Erythroblast (primary cell): ENCODE results near the gene MMP27.
"Not testable (repeated sequence)": the region's sequence is repeated elsewhere in the genome, so short reads cannot be mapped to it uniquely, and the experiment has no call there.

Source experiments
- DNase-seq, 2 experiments: peaks; one replicate each; lab custom pipeline; 2025; lab: John Stamatoyannopoulos, UW
- GATA1 ChIP-seq: IDR thresholded peaks from 2 replicates; pipeline ENCODE4 v1.6.1; 2011; ENCODE audit warnings: low read depth, mild to moderate bottlenecking, control low read depth, low read length, moderate library complexity
- POLR2A ChIP-seq: IDR thresholded peaks from 2 replicates; pipeline ENCODE4 v1.6.1; 2011; ENCODE audit warnings: mild to moderate bottlenecking, low read length

MMP27 gene, protein sequence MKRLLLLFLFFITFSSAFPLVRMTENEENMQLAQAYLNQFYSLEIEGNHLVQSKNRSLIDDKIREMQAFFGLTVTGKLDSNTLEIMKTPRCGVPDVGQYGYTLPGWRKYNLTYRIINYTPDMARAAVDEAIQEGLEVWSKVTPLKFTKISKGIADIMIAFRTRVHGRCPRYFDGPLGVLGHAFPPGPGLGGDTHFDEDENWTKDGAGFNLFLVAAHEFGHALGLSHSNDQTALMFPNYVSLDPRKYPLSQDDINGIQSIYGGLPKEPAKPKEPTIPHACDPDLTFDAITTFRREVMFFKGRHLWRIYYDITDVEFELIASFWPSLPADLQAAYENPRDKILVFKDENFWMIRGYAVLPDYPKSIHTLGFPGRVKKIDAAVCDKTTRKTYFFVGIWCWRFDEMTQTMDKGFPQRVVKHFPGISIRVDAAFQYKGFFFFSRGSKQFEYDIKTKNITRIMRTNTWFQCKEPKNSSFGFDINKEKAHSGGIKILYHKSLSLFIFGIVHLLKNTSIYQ

DNA sequence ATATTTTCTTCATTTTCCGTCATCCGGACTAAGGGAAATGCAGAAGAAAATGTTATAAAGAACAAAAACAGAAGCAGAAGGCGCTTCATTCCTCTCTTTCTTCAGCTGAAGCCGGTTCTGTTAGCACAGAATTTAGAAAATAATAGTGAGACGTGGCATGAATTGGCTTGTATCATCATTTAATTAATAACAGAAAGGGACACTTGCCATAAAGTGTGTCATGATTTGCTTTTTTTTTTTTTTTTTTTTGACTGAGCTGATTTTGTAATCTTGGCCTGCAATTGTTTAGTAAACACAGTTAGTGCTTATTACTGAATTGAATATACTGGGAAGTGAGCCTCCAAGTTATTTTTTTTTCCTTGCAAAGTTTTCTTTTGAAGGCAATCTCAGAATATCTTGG is at the start of gene MMP27:
TSS of gene MMP27 (minus strand) at position 144 of the 400 bp plus-strand sequence. CDS start at position 89, 55 bp downstream.
- TF ChIP-seq POLR2A (no peak), GATA1 (no peak)
- DNase-seq, result no peak

DNA sequence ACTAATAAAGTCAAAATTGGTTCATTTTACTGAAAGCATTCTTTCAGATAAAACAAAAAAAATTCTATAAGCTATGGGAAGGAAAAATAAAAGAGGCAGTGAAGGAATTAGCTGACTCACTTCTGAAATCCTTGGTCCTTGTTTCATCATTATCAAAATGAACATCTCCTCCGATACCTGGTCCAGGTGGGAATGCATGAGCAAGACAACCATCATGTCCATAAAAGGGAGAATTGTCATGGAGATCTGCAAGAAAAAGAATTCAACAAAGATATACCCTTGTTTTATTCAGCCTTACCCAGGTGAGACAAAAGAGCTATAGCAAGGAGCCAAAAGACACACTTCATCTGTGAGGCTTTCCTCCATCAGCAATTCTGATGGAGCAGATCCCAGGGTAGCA is 47.7 kb upstream of the MMP27 start:
- TF ChIP-seq GATA1 (no peak), POLR2A (no peak)
- no peak for DNase-seq

DNA sequence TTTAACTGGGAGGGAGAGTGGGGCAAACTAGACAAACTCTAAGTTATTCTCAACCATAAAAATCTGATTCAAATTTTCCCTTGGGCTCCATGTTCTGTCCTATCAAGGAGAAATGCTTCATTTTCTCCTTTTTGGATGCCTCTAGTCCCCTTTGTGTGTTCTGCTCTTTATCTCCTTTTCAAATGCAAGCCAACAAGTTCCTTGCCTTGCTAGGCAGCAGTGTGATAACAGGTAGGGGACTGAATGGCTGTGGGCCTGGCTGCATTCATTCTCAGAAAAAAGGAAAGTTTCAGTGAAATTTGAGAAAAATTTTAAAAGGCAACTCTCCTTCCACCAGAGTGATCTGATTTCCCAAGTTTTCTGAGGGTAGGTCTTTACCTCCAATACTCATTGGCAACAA is 46.1 kb upstream of the MMP27 start:
- no peak for DNase-seq
- TF ChIP-seq POLR2A (no peak), GATA1 (no peak)

DNA sequence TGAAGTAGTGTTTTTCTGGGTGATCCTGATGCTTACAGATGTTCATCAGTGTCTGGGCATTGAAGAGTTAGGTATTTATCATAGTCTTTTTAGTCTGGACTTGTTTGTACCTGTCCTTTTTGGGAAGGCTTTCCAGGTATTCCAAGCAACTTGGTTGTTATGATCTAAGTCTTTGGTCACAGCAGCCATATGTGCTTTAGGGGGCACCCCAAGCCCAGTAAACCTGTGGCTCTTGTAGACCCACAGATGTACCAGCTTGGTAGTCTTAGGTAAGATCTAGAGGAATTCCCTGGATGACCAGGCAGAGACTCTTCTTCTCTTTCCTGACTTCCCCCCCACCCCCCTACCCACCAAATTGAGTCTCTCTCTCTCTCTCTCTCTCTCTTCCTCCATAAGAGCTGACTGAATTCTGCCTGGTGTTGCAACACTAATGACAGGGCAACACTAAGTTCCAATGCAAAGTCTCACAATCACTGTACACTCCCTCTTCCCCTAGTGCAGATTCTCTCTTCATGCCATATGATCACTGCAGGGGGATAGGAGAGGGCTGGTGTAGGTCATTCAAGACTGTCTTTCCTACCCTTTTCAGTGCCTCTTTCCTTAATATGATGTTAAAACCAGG is 43.6 kb upstream of the MMP27 start:
- no peak for TF ChIP-seq GATA1
- no peak for TF ChIP-seq POLR2A
- no peak for DNase-seq

DNA sequence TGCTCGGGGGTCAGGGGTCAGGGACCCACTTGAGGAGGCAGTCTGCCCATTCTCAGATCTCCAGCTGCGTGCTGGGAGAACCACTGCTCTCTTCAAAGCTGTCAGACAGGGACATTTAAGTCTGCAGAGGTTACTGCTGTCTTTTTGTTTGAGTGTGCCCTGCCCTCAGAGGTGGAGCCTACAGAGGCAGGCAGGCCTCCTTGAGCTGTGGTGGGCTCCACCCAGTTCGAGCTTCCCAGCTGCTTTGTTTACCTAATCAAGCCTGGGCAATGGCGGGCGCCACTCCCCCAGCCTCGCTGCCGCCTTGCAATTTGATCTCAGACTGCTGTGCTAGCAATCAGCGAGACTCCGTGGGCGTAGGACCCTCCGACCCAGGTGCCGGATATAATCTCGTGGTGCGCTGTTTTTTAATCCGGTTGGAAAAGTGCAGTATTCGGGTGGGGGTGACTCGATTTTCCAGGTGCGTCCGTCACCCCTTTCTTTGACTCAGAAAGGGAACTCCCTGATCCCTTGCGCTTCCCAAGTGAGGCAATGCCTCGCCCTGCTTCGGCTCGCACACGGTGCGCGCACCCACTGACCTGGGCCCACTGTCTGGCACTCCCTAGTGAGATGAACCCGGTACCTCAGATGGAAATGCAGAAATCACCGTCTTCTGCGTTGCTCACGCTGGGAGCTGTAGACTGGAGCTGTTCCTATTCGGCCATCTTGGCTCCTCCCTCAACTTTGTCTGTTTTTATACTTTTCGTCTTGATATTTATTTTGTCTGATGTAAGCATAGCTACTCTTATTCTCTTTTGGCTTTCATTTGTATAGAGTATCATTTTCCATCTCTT is 41.4 kb upstream of the MMP27 start:
- not testable (repeated sequence) for DNase-seq

DNA sequence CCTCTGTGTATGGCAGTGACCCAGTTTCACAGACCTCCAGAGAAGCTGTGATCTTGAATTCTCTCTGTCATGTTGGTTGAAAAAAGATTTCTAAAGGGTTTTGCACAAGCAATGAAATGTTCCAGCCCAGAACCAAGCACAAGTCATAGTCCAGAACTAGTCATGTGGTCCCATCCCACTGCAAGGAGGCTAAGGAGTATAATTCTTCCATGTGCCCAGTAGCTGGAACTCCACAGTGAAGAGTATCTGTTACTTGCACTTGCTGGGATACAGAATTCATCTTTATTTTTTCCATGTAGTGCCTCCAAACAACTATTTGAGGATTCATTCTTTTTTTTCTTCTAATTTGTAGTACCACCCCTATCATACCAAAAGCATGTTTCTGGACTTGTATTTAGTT is 29.1 kb upstream of the MMP27 start:
- no peak for DNase-seq
- no peak for TF ChIP-seq POLR2A
- TF ChIP-seq GATA1, result no peak

DNA sequence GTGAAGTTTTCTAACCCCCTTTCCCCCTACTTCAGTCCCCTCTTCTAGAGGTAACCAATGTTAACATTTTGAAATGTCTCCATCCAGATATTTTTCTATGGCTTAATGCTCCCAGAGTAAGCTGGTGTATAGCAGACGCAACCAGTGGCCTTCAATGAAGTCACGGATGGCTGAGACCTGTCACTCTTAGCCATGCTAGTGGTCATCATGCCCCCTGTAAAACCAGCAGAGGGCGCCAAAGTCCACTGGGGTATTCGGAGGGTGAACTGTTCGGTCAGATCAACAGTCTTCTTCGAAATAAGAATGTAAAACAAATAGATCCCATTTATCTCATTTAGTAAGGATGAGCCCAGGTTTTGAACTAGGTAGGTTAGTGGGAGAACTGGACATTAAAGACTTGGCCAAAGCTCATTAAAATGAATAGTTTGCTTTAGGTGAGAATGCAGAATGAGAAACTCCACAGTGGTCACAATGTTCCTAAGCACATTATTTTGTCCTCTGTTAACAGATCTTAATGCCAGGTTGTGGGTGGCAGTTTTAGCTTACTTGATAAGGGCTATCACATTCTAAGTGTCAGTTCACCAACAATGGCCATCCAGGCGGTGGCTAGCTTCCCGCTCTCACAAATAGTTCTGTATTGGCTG is 27.8 kb upstream of the MMP27 start:
- TF ChIP-seq POLR2A (no peak), GATA1 (no peak)
- peak; percentile 56 to 74 for DNase-seq

DNA sequence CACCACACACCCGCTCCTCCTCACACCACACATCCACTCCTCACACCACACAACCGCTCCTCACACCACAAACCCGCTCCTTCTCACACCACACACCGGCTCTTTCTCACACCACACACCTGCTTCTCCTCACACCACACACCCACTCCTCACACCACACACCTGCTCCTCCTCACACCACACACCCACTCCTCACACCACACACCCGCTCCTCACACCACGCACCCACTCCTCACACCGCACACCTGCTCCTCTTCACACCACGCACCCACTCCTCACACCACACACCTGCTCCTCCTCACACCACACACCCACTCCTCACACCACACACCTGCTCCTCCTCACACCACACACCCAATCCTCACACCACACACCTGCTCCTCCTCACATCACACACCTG is 25.4 kb upstream of the MMP27 start:
- not testable (repeated sequence) for DNase-seq

DNA sequence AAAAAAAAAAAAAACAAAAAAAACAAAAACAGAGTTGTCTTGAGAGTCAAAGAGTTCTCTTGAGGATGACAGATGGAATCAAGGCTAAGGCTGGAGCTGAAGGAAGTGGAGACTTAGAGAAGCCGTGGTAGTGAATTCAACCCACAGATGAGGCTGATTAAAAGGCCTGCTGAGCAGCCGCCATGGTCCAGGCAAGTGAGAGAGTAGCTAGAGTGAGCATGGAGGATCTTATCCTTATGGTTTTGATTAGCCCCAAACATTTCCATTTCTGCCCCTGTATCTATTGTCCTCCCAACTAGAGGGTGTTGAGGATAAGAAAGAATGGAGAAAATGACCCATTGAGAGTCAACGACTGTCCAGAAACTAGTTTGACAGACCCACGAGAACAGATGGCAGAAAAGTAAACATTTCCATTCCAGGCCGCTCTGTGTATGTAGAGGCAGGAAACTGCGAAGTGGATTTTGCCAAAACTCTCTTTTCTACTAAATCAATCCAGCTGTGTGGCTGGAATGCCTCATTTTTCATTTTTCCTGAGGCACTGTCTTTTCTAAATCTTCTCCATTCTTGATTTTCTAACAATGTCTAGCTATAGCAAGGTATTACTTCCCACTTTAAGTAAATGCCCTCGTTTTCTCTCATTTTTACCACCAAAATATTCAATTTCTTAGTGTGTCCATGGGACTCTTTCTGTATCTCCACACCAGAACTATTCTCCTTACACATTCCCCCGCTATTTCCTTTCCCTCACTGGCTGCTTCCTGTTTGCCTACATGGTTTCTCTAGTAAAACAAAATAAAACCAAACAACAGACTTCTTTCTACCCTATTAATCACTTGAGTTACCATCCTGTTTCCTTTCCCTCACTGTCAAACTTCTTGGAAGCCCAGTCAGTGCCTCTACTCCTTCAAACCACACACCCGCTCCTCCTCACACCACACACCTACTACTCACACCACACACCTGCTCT is 24.6 kb upstream of the MMP27 start:
- DNase-seq, result no peak
- TF ChIP-seq GATA1 (no peak), POLR2A (no peak)

DNA sequence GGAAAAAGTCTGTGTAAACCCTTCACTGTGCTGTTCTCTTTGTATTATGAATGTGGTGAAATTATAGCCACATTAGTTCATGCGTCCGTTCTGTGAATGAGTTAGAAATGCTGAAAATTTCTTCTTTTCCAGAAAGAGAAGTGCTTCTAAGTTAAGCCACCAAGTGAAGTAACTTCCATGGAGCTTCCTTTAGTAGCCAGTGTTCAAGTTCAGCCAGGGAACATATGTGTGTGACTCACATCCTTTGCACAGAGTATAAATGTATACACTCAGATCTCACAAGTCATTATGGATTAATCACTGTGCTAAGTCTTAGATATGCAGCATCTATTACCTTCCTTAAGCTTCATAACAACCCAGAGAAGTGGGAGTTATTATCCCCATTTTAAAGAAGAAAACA is 22.3 kb upstream of the MMP27 start:
- TF ChIP-seq POLR2A, result no peak
- no peak for DNase-seq

DNA sequence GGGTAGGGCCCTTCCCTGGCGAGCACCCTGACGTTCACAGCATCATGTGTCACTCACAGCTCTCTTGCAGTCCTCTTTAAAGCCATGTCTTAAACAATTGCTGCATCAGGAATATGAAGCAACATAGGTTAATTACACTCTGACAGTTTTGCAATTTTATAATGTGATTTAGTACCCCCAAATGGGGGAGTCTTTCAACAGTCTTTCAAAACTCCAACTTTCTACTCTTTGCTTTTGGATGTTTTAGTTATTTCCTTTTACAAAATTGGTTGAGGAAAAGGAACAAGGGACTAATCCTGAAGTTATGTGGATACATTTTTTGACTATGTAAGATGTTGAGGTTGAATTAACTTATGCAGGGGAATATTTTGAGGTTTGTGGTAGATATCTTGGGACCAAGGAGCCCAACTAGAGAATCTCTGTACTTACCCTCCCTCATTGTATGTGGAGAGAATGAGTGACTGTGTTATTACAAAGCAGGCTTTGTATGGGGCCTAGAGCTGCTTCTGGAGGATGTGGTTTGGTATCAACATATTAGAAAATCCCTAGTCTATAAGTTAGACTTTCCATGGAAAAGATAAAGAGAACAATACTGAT is 19.4 kb upstream of the MMP27 start, which contains the start of gene MMP8:
TSS of gene MMP8 (minus strand) at position 51 of the 597 bp plus-strand sequence. CDS start 99 bp downstream, outside the sequence.
- no peak for DNase-seq
- TF ChIP-seq POLR2A (no peak), GATA1 (no peak)

DNA sequence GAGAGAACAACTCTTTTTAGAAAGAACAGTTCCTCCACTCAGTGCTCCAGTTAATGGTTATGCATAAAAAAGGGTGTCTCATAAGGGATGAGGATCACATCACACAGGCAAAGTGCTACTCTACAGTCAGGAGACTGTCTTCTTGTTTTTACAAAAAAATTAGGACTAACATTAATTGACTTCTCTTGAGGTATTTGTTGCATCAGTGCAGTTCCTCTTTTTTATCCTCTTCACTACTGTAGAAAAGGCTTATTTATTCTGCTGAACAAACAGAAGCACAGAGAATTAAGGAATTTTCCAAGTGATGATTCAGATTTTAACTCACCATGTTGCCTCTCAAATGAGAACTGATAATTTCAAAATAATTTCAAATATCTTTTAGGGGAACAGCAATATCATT is 17.3 kb upstream of the MMP27 start:
- no peak for DNase-seq
- TF ChIP-seq POLR2A, result no peak
- no peak for TF ChIP-seq GATA1
